Measurements from ENCODE around the gene SCFD2. TPM values are rescaled to one million over a fixed set of nuclear protein-coding genes. Genes with fewer than 3 reads are reported as not detected.
A peak's percentile ranks its signal among the peaks of the same experiment; 100 is the strongest.

SCFD2 gene
- total RNA-seq, 4 donors from 2014 or later = 14.3 to 37.8 (median 27.7) TPM

- 63 to 71% methylated on average over 2 of the region's 2 CpGs for WGBS, 2 donors
- Histone ChIP-seq H3K27ac (no peak overlapping the region), H3K9me3 (no peaks in the 10 kb centered on the region), H3K27me3 (no peaks in the 10 kb centered on the region), H3K4me3 (no peak overlapping the region), H3K4me1 (peaks cover 0 to 17% (median 0%) of the 10 kb centered on the region in 3 donors), H3K36me3 (no peaks in the 10 kb centered on the region)
- no peak for DNase-seq
- TF ChIP-seq POLR2A (IDR thresholded peaks at IDR 0.05) (no peak), CTCF (IDR thresholded peaks at IDR 0.05) (peak; percentile 36 to 76 (median 48))
- intact Hi-C loops (cut with DNase I) = loop anchor here (5.0 to 10.0 kb wide), 2 partner anchors 435 to 608 kb away; no protein-coding TSS in a partner anchor
Measured at GRCh38 chr4:52982255-52982945, 383.5 kb downstream of the SCFD2 start.

GRCh38 chr4:52979821-52980590 lies 385.9 kb downstream of the SCFD2 start:
- H3K4me3 ChIP-seq = no peak overlapping the region
- 66 to 77% methylated on average over 3 of the region's 3 CpGs for WGBS, 2 donors
- H3K9me3 ChIP-seq = no peaks in the 10 kb centered on the region
- no peaks in the 10 kb centered on the region for H3K27me3 ChIP-seq
- no peak for TF ChIP-seq CTCF (IDR thresholded peaks at IDR 0.05)
- no peak for TF ChIP-seq POLR2A (IDR thresholded peaks at IDR 0.05)
- H3K4me1 ChIP-seq = peaks cover 0 to 17% (median 0%) of the 10 kb centered on the region in 3 donors
- no peak for DNase-seq
- no peak overlapping the region for H3K27ac ChIP-seq
- H3K36me3 ChIP-seq = no peaks in the 10 kb centered on the region
- intact Hi-C loops (cut with DNase I) = loop anchor here (5.0 to 10.0 kb wide), 2 partner anchors 433 to 605 kb away; no protein-coding TSS in a partner anchor

- Histone ChIP-seq H3K4me3 (no peak overlapping the region), H3K27ac (no peak overlapping the region), H3K27me3 (no peaks in the 10 kb centered on the region), H3K9me3 (no peaks in the 10 kb centered on the region), H3K4me1 (peaks cover 0 to 9% (median 0%) of the 10 kb centered on the region in 3 donors), H3K36me3 (no peaks in the 10 kb centered on the region)
- 83 to 88% methylated on average over 1 of the region's 1 CpG for WGBS, 2 donors
- intact Hi-C loops (cut with DNase I) = no loop called here
- TF ChIP-seq CTCF (IDR thresholded peaks at IDR 0.05) (no peak), POLR2A (IDR thresholded peaks at IDR 0.05) (no peak)
- no peak for DNase-seq
Measured at GRCh38 chr4:52979020-52979419, 386.8 kb downstream of the SCFD2 start.

- no peak for TF ChIP-seq POLR2A (IDR thresholded peaks at IDR 0.05)
- TF ChIP-seq CTCF (IDR thresholded peaks at IDR 0.05) = no peak
- intact Hi-C loops (cut with DNase I) = no loop called here
- Histone ChIP-seq H3K4me1 (no peaks in the 10 kb centered on the region), H3K9me3 (no peaks in the 10 kb centered on the region), H3K27ac (no peak overlapping the region), H3K36me3 (no peaks in the 10 kb centered on the region), H3K27me3 (no peaks in the 10 kb centered on the region), H3K4me3 (no peak overlapping the region)
- no peak for DNase-seq
- WGBS, 2 donors = 83 to 87% methylated on average over 1 of the region's 1 CpG
Measured at GRCh38 chr4:52977252-52977651, 388.6 kb downstream of the SCFD2 start.
